DOHH2 (cell line): Measurements from ENCODE around the gene NR3C2.

ENCODE experiments used
- CTCF ChIP-seq: fragments of 200-600 bp; sonication (generic); IDR thresholded peaks from one replicate; pipeline ENCODE4 v1.5.1; 2014; ENCODE audit warnings: antibody characterized with exemption, mild to moderate bottlenecking, low read depth, low read length; ENCODE audit not compliant: poor library complexity, severe bottlenecking
- EZH2phosphoT487 ChIP-seq: fragments of 200-600 bp; sonication (generic); IDR thresholded peaks from 2 replicates; pipeline ENCODE4 v1.6.1; 2017; ENCODE audit warnings: borderline replicate concordance, mild to moderate bottlenecking, antibody characterized with exemption, low read length, moderate library complexity, mixed read lengths

GRCh38 chr4:148170408-148171365 lies 271.5 kb downstream of the NR3C2 start:
- TF ChIP-seq CTCF, result no peak
- TF ChIP-seq EZH2phosphoT487, result no peak
